GM12873 (cell line): ENCODE data around the gene NAPSA.

Experiments
- TF ChIP-seq, protein P1 (sequence below): IDR thresholded peaks from 2 replicates; pipeline ENCODE4 v1.5.1; 2012; ENCODE audit warnings: low read depth, mild to moderate bottlenecking, moderate library complexity, low read length, control low read depth; ENCODE audit not compliant: insufficient read depth; ENCODE audit errors: missing control alignments

NAPSA gene

GRCh38 chr19:50318438-50318837 is 47.0 kb downstream of the NAPSA start:
- TF ChIP-seq, protein P1, sequence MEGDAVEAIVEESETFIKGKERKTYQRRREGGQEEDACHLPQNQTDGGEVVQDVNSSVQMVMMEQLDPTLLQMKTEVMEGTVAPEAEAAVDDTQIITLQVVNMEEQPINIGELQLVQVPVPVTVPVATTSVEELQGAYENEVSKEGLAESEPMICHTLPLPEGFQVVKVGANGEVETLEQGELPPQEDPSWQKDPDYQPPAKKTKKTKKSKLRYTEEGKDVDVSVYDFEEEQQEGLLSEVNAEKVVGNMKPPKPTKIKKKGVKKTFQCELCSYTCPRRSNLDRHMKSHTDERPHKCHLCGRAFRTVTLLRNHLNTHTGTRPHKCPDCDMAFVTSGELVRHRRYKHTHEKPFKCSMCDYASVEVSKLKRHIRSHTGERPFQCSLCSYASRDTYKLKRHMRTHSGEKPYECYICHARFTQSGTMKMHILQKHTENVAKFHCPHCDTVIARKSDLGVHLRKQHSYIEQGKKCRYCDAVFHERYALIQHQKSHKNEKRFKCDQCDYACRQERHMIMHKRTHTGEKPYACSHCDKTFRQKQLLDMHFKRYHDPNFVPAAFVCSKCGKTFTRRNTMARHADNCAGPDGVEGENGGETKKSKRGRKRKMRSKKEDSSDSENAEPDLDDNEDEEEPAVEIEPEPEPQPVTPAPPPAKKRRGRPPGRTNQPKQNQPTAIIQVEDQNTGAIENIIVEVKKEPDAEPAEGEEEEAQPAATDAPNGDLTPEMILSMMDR, result no peak

DNA sequence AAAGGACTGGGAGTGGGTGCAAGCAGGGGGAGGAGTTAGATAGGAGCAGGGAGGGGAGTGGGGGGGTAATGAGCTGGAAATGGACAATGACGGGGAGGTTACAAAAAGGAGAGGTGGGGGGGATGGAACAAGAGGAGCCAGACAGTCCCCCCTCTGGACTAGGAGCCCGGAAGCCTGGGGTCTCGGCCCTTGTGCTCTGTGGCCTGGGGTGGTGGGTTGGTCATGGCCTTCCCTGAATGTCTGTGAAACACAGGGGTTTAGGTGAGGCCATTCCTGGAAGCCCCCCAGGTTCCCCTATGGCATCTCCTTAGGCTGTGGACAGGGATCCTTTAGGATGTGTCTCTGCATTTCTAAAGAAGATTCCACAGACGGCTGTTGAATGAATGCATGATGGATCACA is 48.3 kb downstream of the NAPSA start:
- TF ChIP-seq, protein P1, result no peak

GRCh38 chr19:50315773-50316448 is 49.5 kb downstream of the NAPSA start:
- TF ChIP-seq, protein P1, result peak; percentile 35

DNA sequence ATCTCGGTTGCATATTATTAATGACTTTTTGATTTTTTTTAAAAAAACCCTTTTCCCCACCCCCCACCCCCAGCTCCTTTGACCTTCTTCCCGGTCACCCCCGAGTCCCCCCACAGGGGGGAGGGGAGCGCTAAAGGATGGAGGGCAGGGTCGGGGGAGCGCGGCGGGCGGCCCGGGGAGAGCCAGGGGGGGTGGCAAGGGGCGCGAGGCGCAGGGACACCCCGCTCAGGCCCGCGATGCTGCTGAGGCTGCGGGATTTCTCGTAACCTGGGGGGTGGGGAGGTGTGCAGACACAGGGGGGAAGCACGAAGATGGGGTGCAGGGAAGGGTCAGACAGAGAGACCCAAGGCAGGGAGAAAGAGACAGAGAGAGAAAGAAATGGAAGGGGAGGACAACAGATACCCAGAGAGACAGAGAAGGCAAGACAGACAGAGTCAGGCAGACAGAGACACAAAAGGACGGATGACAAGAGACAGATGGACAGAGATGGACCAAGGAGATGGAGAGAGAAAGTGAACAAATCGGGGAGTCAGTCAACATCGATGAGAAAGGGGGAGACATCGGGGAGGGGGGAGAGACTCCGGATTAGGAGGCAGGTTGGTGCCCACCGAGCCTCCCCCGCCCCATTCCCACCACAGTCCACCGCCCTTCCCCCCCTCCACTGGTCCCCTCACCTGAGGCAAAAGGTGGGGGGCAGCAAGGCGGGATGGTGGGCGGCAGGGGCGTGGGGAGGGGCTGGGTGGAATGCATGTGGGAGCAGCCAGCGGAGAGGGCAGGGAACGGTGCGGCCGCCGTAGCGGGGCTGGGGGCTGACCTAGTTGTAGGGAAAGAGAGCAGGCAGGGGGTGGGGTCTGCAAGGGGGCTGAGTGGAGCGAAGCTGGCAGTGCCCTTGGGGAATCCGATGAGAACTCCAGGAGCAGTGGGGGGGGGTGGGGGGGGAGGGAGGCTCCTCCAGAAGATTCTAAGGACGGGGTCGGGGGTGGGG is 50.4 kb downstream of the NAPSA start:
- TF ChIP-seq, protein P1, result no peak

DNA sequence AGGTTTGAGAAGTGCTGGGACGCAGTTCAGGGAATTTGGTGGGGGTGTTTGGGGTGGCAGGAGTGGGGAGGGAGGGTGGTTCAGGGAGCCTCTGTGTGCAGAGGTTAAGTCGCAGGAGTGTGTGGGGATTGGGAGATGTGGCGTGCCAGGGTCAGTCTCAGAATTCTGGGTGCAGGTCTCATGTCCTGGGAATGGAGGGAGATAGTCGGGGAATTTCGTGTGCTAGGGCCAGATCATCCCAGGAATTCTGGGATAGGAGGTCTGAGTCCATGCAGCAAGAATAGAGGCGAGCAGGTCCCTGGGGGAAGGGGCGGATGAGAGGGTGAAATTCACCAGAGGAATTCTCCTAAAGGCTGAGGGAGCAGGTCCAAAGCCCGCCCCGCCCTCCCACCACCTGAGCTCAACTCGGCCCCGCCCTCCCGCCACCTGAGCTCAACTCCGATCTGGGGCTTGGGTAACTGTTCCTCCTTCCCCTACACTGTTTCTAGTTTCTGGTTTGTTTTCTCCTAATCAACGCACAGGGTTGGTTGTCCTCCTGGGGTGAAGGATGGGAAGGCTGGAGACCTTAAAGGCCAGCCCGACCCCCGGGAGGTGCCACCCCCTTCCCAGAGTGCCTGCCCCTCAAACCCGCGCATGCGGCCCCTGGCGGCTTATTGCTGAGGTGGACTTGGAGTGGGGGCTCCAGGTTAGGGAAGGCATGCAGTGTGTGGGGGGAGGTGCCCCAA is 51.5 kb downstream of the NAPSA start:
- TF ChIP-seq, protein P1, result no peak

GRCh38 chr19:50312967-50313811 is 52.2 kb downstream of the NAPSA start:
- TF ChIP-seq, protein P1, result no peak
